ENCODE measurements around the gene FAN1.

- no peak for TF ChIP-seq POLR2AphosphoS5 (IDR thresholded peaks at IDR 0.05)
- TF ChIP-seq, protein P1, sequence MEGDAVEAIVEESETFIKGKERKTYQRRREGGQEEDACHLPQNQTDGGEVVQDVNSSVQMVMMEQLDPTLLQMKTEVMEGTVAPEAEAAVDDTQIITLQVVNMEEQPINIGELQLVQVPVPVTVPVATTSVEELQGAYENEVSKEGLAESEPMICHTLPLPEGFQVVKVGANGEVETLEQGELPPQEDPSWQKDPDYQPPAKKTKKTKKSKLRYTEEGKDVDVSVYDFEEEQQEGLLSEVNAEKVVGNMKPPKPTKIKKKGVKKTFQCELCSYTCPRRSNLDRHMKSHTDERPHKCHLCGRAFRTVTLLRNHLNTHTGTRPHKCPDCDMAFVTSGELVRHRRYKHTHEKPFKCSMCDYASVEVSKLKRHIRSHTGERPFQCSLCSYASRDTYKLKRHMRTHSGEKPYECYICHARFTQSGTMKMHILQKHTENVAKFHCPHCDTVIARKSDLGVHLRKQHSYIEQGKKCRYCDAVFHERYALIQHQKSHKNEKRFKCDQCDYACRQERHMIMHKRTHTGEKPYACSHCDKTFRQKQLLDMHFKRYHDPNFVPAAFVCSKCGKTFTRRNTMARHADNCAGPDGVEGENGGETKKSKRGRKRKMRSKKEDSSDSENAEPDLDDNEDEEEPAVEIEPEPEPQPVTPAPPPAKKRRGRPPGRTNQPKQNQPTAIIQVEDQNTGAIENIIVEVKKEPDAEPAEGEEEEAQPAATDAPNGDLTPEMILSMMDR (IDR thresholded peaks at IDR 0.05) = no peak
- TF ChIP-seq EP300 (IDR thresholded peaks at IDR 0.05) = no peak
These were observed 1.1 kb downstream of the FAN1 start for GRCh38 chr15:30904812-30905211.

Measured in upper lobe of left lung (tissue), 4 donors.